K562 (cell line): ENCODE results near the gene MRPL55. TPM values are rescaled to one million over a fixed set of nuclear protein-coding genes. Genes with fewer than 3 reads are reported as not detected.

Source experiments
- CEBPG ChIP-seq, 3 experiments: fragments of 200-800 bp in 1 of 3; sonication (Bioruptor generic) in 1 of 3; sonication (generic) in 1 of 3; formaldehyde crosslinking in 1 of 3; IDR thresholded peaks in 2 of 3; conservative IDR thresholded peaks in 1 of 3; 2 replicates each; pipeline versions ENCODE4 v1.6.1 to v1.8.0; 2016 to 2022; ENCODE audit warnings: missing compliant biosample characterization in 2 of 3, missing genetic modification characterization in 2 of 3, mild to moderate bottlenecking in 1 of 3, missing genetic modification reagents in 1 of 3
- ELF4 ChIP-seq: fragments of 450-650 bp; formaldehyde crosslinking; IDR thresholded peaks from 2 replicates; pipeline ENCODE4 v1.4.0; 2022; ENCODE audit warnings: missing genetic modification characterization
- ETV6 ChIP-seq, 3 experiments: fragments of 150-350 bp in 1 of 3; sonication (generic) in 1 of 3; formaldehyde crosslinking in 1 of 3; IDR thresholded peaks; 2 replicates each; pipeline versions ENCODE4 v1.6.1 to v1.8.0; 2014 to 2022; ENCODE audit warnings: borderline replicate concordance in 2 of 3, low read depth in 2 of 3, antibody characterized with exemption in 1 of 3, low read length in 1 of 3, mild to moderate bottlenecking in 1 of 3, missing genetic modification reagents in 1 of 3
- EWSR1 ChIP-seq: fragments of 450-650 bp; IDR thresholded peaks from 2 replicates; pipeline ENCODE4 v1.6.1; 2018; ENCODE audit warnings: borderline replicate concordance, mild to moderate bottlenecking, low read depth, moderate library complexity; ENCODE audit not compliant: partially characterized antibody
- HIVEP1 ChIP-seq: fragments of 250-450 bp; sonication (Bioruptor Pico); IDR thresholded peaks from 2 replicates; pipeline ENCODE4 v1.4.0; 2020; ENCODE audit warnings: mild to moderate bottlenecking
- HMBOX1 ChIP-seq: sonication (generic); IDR thresholded peaks from 2 replicates; pipeline ENCODE4 v1.6.1; 2016
- KAT8 ChIP-seq: fragments of 450-650 bp; IDR thresholded peaks from 2 replicates; pipeline ENCODE4 v1.6.1; 2016; ENCODE audit warnings: low read depth, mild to moderate bottlenecking
- NCOA2 ChIP-seq, 2 experiments: fragments of 450-650 bp; IDR thresholded peaks; 2 replicates each; pipeline ENCODE4 v1.6.1; 2018; ENCODE audit warnings: mild to moderate bottlenecking in 2 of 2, moderate library complexity in 1 of 2; ENCODE audit not compliant: partially characterized antibody in 2 of 2
- NRF1 ChIP-seq, 2 experiments: fragments of 450-650 bp; IDR thresholded peaks in 1 of 2; conservative IDR thresholded peaks in 1 of 2; 2 replicates each; pipeline ENCODE4 v1.6.1; 2014; ENCODE audit warnings: mild to moderate bottlenecking in 2 of 2
- OTX1 ChIP-seq: fragments of 450-650 bp; formaldehyde crosslinking; IDR thresholded peaks from 2 replicates; pipeline ENCODE4 v1.4.0; 2022; ENCODE audit warnings: mild to moderate bottlenecking
- PURB ChIP-seq: sonication (generic); formaldehyde crosslinking; IDR thresholded peaks from 2 replicates; pipeline ENCODE4 v1.9.0; 2021; ENCODE audit warnings: low read depth, mild to moderate bottlenecking, missing genetic modification reagents
- SFPQ ChIP-seq: fragments of 200-400 bp; formaldehyde crosslinking; IDR thresholded peaks from 2 replicates; pipeline ENCODE4 v1.6.1; 2017; ENCODE audit warnings: mild to moderate bottlenecking, low read depth, low read length, moderate library complexity
- SMAD4 ChIP-seq: fragments of 250-450 bp; sonication (Bioruptor Pico); conservative IDR thresholded peaks from 2 replicates; pipeline ENCODE4 v1.8.0; 2021; ENCODE audit warnings: inconsistent platforms, mild to moderate bottlenecking, moderate library complexity
- TCF7 ChIP-seq: sonication (generic); IDR thresholded peaks from 2 replicates; pipeline ENCODE4 v1.6.1; 2016; ENCODE audit warnings: antibody characterized with exemption, borderline replicate concordance
- U2AF1 ChIP-seq: fragments of 200-400 bp; formaldehyde crosslinking; optimal IDR thresholded peaks from 2 replicates; pipeline ENCODE3; 2017; ENCODE audit warnings: mild to moderate bottlenecking, low read depth, low read length, moderate library complexity
- ZHX1 ChIP-seq: fragments of 150-350 bp; conservative IDR thresholded peaks from 2 replicates; pipeline ENCODE4 v1.6.1; 2014; ENCODE audit warnings: low read length
- ZNF134 ChIP-seq: fragments of 250-450 bp; sonication (Bioruptor Pico); conservative IDR thresholded peaks from 2 replicates; pipeline ENCODE4 v1.4.0; 2020
- ZNF140 ChIP-seq: fragments of 250-450 bp; sonication (Bioruptor Pico); IDR thresholded peaks from 2 replicates; pipeline ENCODE4 v1.8.0; 2021; ENCODE audit warnings: moderate library complexity, mild to moderate bottlenecking, inconsistent platforms
- ZNF324 ChIP-seq: fragments of 250-450 bp; sonication (Bioruptor Pico); IDR thresholded peaks from 2 replicates; pipeline ENCODE4 v1.4.0; 2020; ENCODE audit warnings: mild to moderate bottlenecking
- ZNF695 ChIP-seq: fragments of 450-650 bp; formaldehyde crosslinking; IDR thresholded peaks from 2 replicates; pipeline ENCODE4 v1.4.0; 2020; ENCODE audit warnings: mild to moderate bottlenecking, moderate library complexity
- polyA plus RNA-seq, 8 experiments: library from polyadenylated mRNA; depleted of rRNA in 4 of 8; stranded (reverse) in 5 of 8; unstranded in 3 of 8; fragments of >200 nt; fragmentation: Nextera tagmentation in 2 of 8; fragmentation: Illumina TruSeq in 1 of 8; extraction: Ambion mirVana in 2 of 8; extraction: Trizol in 1 of 8; gene quantifications; 2 replicates each; pipeline versions ENCODE4 v1.2.1 to v1.2.3, GENCODE V29; 2011 to 2014; ENCODE audit warnings: inconsistent platforms in 1 of 8, missing spikeins in 1 of 8
- total RNA-seq, 7 experiments: library from RNA; depleted of rRNA in 6 of 7; stranded (reverse); fragments of >200 nt in 6 of 7; fragmentation: Illumina TruSeq in 2 of 7; extraction: Trizol in 2 of 7; gene quantifications; 2 replicates each; pipeline versions ENCODE4 v1.2.1 to v1.2.3, GENCODE V29; 2011 to 2021; ENCODE audit warnings: low replicate concordance in 1 of 7

Gene MRPL55
- total and polyA plus RNA-seq, 9 of the 15 experiments (the other 6 are each of a cell fraction or from before 2014, with no cell fraction given) = 34.9 to 228 (median 81.0) TPM

GRCh38 chr1:228085287-228085951 is 23.7 kb downstream of the MRPL55 start (continued):
- no peak for TF ChIP-seq SFPQ
- TF ChIP-seq PURB = no peak
- TF ChIP-seq U2AF1 = no peak
- TF ChIP-seq EWSR1 = no peak
- no peak for TF ChIP-seq ZHX1
- no peak for TF ChIP-seq CEBPG (CRISPR knock-in tag; IDR thresholded peaks at IDR 0.05)
- TF ChIP-seq CEBPG (tag; conservative IDR thresholded peaks at IDR 0.05 in 1 of 2, IDR thresholded peaks at IDR 0.05 in 1 of 2) = no peak
- TF ChIP-seq NRF1 (conservative IDR thresholded peaks at IDR 0.05 in 1 of 2, IDR thresholded peaks at IDR 0.05 in 1 of 2) = peak; percentile 45 to 55; a peak in 2 of 4 replicates
- no peak for TF ChIP-seq NCOA2 (IDR thresholded peaks at IDR 0.05; ENCODE audit: partially characterized antibody in 2 of 2)
- peak; percentile 93 for TF ChIP-seq HMBOX1
- no peak for TF ChIP-seq ZNF134 (CRISPR knock-in tag)
- peak; percentile 65 for TF ChIP-seq SMAD4 (CRISPR knock-in tag)
- TF ChIP-seq ZNF140 (CRISPR knock-in tag) = no peak
- TF ChIP-seq KAT8 = no peak
- no peak for TF ChIP-seq ETV6 (IDR thresholded peaks at IDR 0.05; ENCODE audit: borderline replicate concordance in 1 of 2, low read depth in 2 of 2, low read length in 1 of 2)
- TF ChIP-seq ETV6 (CRISPR knock-in tag; IDR thresholded peaks at IDR 0.05; ENCODE audit: borderline replicate concordance) = no peak
- TF ChIP-seq HIVEP1 = no peak
- no peak for TF ChIP-seq ZNF695 (CRISPR knock-in tag)
- TF ChIP-seq OTX1 = 0 out of 2 replicates have a peak, but pooled peaks have one; percentile 28
- peak; percentile 47; the same call in 1 of the 2 replicates for TF ChIP-seq ELF4
- 0 out of 2 replicates have a peak, but pooled peaks have one; percentile 48 for TF ChIP-seq TCF7
- TF ChIP-seq ZNF324 = no peak
